ENCODE measurements around the gene SMAD6. TPM values are rescaled to one million over a fixed set of nuclear protein-coding genes. Genes with fewer than 3 reads are reported as not detected.

SMAD6 gene
- polyA plus RNA-seq, 1 donor from 2014 or later = 0.16 TPM

- H4K20me1 ChIP-seq (ENCODE audit: insufficient read depth) = no peaks in the 10 kb centered on the region
- no peaks in the 10 kb centered on the region for H3K79me2 ChIP-seq (replicated peaks; ENCODE audit: insufficient read depth, low read length)
- H2AFZ ChIP-seq (ENCODE audit: low read depth, low read length) = no peak overlapping the region
- no peak overlapping the region for H3K9ac ChIP-seq (ENCODE audit: low read length)
- H3F3A ChIP-seq (ENCODE audit: insufficient read depth, low read length, poor library complexity, severe bottlenecking) = no peaks in the 10 kb centered on the region
- H3K9me2 ChIP-seq (ENCODE audit: insufficient read depth, low read length) = no peaks in the 10 kb centered on the region
- H3K9me3 ChIP-seq (ENCODE audit: low read length) = no peaks in the 10 kb centered on the region
- no peaks in the 10 kb centered on the region for H3K36me3 ChIP-seq (ENCODE audit: insufficient read depth, low read length)
- no peak overlapping the region for H3K4me3 ChIP-seq (ENCODE audit: low read length)
- no peak overlapping the region for H3K4me2 ChIP-seq (ENCODE audit: low read length)
- no peaks in the 10 kb centered on the region for H3K27me3 ChIP-seq (ENCODE audit: insufficient read depth, low read depth, low read length)
- H3K27ac ChIP-seq (ENCODE audit: low read length) = no peak overlapping the region
- no peak for TF ChIP-seq CTCF (IDR thresholded peaks at IDR 0.05; ENCODE audit: poor library complexity, severe bottlenecking)
- no peak for TF ChIP-seq TAF1 (IDR thresholded peaks at IDR 0.05; ENCODE audit: low read depth)
- no peak for TF ChIP-seq RAD21 (conservative IDR thresholded peaks at IDR 0.05)
Observed at GRCh38 chr15:66770518-66771350, 68.7 kb downstream of the SMAD6 start.

- Histone ChIP-seq H4K20me1 (ENCODE audit: insufficient read depth) (no peaks in the 10 kb centered on the region), H3K36me3 (ENCODE audit: insufficient read depth, low read length) (no peaks in the 10 kb centered on the region), H3K4me3 (ENCODE audit: low read length) (no peak overlapping the region), H3K27ac (ENCODE audit: low read length) (no peak overlapping the region), H3K4me2 (ENCODE audit: low read length) (no peak overlapping the region), H3K9me2 (ENCODE audit: insufficient read depth, low read length) (no peaks in the 10 kb centered on the region), H2AFZ (ENCODE audit: low read depth, low read length) (no peak overlapping the region), H3K9me3 (ENCODE audit: low read length) (no peaks in the 10 kb centered on the region), H3K79me2 (replicated peaks; ENCODE audit: insufficient read depth, low read length) (no peaks in the 10 kb centered on the region), H3F3A (ENCODE audit: insufficient read depth, low read length, poor library complexity, severe bottlenecking) (no peaks in the 10 kb centered on the region), H3K27me3 (ENCODE audit: insufficient read depth, low read depth, low read length) (no peaks in the 10 kb centered on the region), H3K9ac (ENCODE audit: low read length) (no peak overlapping the region)
- TF ChIP-seq EP300 (conservative IDR thresholded peaks at IDR 0.05; ENCODE audit: poor library complexity, severe bottlenecking) = no peak
- no peak for TF ChIP-seq CTCF (IDR thresholded peaks at IDR 0.05; ENCODE audit: poor library complexity, severe bottlenecking)
- TF ChIP-seq MXI1 (conservative IDR thresholded peaks at IDR 0.05; ENCODE audit: poor library complexity, severe bottlenecking) = no peak
- no peak for TF ChIP-seq REST (IDR thresholded peaks at IDR 0.05; ENCODE audit: borderline replicate concordance)
- no peak for TF ChIP-seq TAF1 (IDR thresholded peaks at IDR 0.05; ENCODE audit: low read depth)
- TF ChIP-seq EZH2 (IDR thresholded peaks at IDR 0.05; ENCODE audit: borderline replicate concordance, insufficient read depth, low read length, poor library complexity, severe bottlenecking) = no peak
- no peak for TF ChIP-seq POLR2AphosphoS5 (IDR thresholded peaks at IDR 0.05)
- TF ChIP-seq RAD21 (conservative IDR thresholded peaks at IDR 0.05) = no peak
- TF ChIP-seq SMC3 (conservative IDR thresholded peaks at IDR 0.05; ENCODE audit: poor library complexity) = no peak
Observed at GRCh38 chr15:66771351-66771650, 69.3 kb downstream of the SMAD6 start.

Measured in neural cell (in vitro differentiated cells).